ENCODE results near the gene ATP2A1. TPM values are rescaled to one million over a fixed set of nuclear protein-coding genes. Genes with fewer than 3 reads are reported as not detected.
A peak's percentile ranks its signal among the peaks of the same experiment; 100 is the strongest.

The ATP2A1 gene
- total RNA-seq, 1 donor from 2014 or later, result not detected

DNA sequence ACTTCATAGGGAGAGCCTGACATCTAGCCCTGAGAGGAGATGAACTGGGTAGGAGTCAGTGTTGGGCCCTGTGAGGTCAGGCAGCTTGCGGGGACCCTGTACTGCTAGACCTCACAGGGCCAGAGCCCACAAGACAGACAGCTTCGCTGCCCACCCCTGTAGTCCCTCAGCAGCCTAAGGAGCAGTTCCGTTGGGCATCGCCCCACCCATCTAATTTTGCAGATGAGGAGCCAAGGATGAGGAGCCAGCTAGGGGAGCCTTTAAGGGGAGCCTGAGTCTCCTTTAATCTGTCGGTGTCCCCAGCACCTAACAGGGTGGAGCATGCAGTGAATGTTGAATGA lies 31.4 kb upstream of the ATP2A1 start:
- Histone ChIP-seq H3K4me1 (peaks cover 29% of the 10 kb centered on the region), H3K4me3 (peak overlapping the region; percentile 67 to 74), H3K36me3 (peaks cover 0 to 28% of the 10 kb centered on the region in 2 donors), H3K27ac (peak overlapping the region; percentile 93), H3K27me3 (no peaks in the 10 kb centered on the region), H3K9me3 (no peaks in the 10 kb centered on the region)
- intact Hi-C loops (cut with DNase I), result no loop called here
- no peak for DNase-seq (ENCODE audit: extremely low spot score in 2 of 2)
- TF ChIP-seq POLR2A (IDR thresholded peaks at IDR 0.05) (no peak), POLR2AphosphoS5 (IDR thresholded peaks at IDR 0.05; ENCODE audit: insufficient read depth in 1 of 2, low read depth in 1 of 2) (no peak)
- TF ChIP-seq, protein P1, sequence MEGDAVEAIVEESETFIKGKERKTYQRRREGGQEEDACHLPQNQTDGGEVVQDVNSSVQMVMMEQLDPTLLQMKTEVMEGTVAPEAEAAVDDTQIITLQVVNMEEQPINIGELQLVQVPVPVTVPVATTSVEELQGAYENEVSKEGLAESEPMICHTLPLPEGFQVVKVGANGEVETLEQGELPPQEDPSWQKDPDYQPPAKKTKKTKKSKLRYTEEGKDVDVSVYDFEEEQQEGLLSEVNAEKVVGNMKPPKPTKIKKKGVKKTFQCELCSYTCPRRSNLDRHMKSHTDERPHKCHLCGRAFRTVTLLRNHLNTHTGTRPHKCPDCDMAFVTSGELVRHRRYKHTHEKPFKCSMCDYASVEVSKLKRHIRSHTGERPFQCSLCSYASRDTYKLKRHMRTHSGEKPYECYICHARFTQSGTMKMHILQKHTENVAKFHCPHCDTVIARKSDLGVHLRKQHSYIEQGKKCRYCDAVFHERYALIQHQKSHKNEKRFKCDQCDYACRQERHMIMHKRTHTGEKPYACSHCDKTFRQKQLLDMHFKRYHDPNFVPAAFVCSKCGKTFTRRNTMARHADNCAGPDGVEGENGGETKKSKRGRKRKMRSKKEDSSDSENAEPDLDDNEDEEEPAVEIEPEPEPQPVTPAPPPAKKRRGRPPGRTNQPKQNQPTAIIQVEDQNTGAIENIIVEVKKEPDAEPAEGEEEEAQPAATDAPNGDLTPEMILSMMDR (IDR thresholded peaks at IDR 0.05), result no peak

DNA sequence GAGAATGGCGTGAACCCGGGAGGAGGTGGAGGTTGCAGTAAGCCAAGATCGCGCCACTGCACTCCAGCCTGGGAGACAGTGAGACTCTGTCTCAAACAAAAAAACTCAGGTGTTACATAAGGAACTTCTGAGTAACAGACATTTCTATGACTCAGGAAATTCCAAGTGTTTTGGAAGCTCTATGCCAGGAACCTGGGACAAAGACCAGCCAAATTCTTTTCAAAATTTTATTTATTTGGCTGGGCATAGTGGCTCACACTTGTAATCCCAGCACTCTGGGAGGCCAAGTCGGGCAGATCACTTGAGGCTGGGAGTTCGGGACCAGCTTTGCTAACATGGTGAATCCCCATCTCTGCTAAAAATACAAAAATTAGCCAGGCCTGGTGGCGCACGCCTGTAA lies 19.9 kb upstream of the ATP2A1 start:
- no peak overlapping the region for H3K27ac ChIP-seq
- intact Hi-C loops (cut with DNase I), result no loop called here

DNA sequence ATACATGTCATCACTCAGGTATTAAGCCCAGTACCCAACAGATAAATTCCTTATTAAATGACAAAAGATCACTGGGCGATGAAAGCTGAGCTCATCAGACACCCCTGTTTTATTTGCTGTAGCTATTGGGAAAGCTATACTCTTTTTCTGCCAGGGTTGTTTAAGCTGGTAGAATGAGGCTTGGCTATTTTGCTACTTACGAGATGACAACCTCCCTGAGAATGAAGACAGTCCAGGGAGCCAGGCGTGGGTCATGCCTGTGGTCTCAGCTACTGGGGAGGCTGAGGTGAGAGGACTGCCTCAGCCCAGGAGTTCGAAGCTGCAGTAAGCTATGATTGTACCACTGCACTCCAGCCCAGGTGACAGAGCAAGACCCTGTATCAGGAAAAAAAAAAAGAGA lies 19.0 kb upstream of the ATP2A1 start:
- Histone ChIP-seq H3K27ac (no peak overlapping the region), H3K9me3 (no peaks in the 10 kb centered on the region), H3K4me3 (no peak overlapping the region)

More for the DNA sequence above, 19.9 kb upstream of the ATP2A1 start:
- DNase-seq (ENCODE audit: extremely low spot score in 2 of 2), result no peak
- Histone ChIP-seq H3K9me3 (no peaks in the 10 kb centered on the region), H3K27me3 (no peaks in the 10 kb centered on the region), H3K4me3 (no peak overlapping the region), H3K4me1 (peaks cover 11% of the 10 kb centered on the region), H3K36me3 (no peaks in the 10 kb centered on the region)
- TF ChIP-seq, protein P1 (IDR thresholded peaks at IDR 0.05), result no peak
- TF ChIP-seq POLR2A (IDR thresholded peaks at IDR 0.05) (no peak), POLR2AphosphoS5 (IDR thresholded peaks at IDR 0.05; ENCODE audit: insufficient read depth in 1 of 2, low read depth in 1 of 2) (no peak)

DNA sequence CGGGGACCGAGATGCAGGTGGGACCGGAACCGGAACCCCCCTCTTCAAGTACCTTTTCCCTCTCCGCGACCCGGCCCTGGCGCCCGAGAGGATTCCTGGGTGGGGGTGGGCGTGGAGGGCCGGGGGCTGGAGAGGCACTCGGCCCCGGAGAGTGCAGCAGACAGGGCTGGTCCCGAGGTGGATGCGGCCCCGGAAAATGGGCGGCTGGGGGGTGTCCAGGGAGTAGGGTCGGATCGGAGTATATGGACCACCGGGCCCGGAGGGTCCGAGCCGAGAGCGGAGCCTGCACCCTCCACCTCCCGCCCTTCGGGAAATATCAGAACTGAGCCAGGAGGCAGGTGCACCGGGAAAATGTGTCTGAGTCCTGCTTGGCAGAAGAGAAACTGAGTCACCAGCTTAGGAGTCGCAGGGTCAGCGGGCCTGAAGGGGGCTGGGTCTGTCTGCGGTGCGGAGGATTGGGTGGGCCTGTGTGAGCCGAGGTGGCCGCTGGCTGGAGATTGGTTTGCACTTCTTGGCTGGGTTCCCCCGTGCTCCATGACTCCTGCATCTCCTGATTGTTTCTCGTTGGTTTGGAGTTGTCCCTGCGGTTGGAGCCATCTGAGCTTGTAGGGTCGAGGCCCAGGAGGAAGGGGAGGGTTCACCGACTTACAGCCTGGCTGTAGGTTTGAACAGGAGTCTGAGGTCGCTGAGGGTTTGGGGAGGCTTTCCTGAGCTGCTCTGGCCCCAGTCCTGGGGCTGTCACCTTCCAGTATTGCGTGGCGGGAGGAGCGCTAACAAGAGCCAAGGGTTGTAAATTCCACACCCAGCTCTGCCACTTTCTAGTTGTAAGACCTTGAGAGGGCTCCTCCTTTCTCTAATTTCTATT lies 14.1 kb upstream of the ATP2A1 start:
- peak overlapping the region; percentile 92 for H3K27ac ChIP-seq
- no peaks in the 10 kb centered on the region for H3K27me3 ChIP-seq
- DNase-seq (ENCODE audit: extremely low spot score in 2 of 2), result no peak
- intact Hi-C loops (cut with DNase I), result no loop called here
- TF ChIP-seq, protein P1 (IDR thresholded peaks at IDR 0.05), result no peak
- TF ChIP-seq POLR2AphosphoS5 (IDR thresholded peaks at IDR 0.05; ENCODE audit: insufficient read depth in 1 of 2, low read depth in 1 of 2), result no peak
- no peak for TF ChIP-seq POLR2A (IDR thresholded peaks at IDR 0.05)
- peak overlapping the region; percentile 80 to 94 for H3K4me3 ChIP-seq
- H3K9me3 ChIP-seq, result no peaks in the 10 kb centered on the region
- H3K36me3 ChIP-seq, result peaks cover 0 to 26% of the 10 kb centered on the region in 2 donors
- H3K4me1 ChIP-seq, result peaks cover 36% of the 10 kb centered on the region

More for the DNA sequence above, 19.0 kb upstream of the ATP2A1 start:
- DNase-seq (ENCODE audit: extremely low spot score in 2 of 2), result no peak
- H3K4me1 ChIP-seq, result peaks cover 15% of the 10 kb centered on the region
- intact Hi-C loops (cut with DNase I), result no loop called here
- no peaks in the 10 kb centered on the region for H3K36me3 ChIP-seq
- no peaks in the 10 kb centered on the region for H3K27me3 ChIP-seq
- TF ChIP-seq POLR2A (IDR thresholded peaks at IDR 0.05), result no peak
- TF ChIP-seq, protein P1 (IDR thresholded peaks at IDR 0.05), result no peak
- TF ChIP-seq POLR2AphosphoS5 (IDR thresholded peaks at IDR 0.05; ENCODE audit: insufficient read depth in 1 of 2, low read depth in 1 of 2), result no peak

Data from vagina (tissue), 2 donors.